Astrocyte of the spinal cord (primary cell): ENCODE results near the gene MTUS2.

ENCODE experiments used
- DNase-seq: peaks from one replicate; pipeline ENCODE4 v3.0.0; 2011; ENCODE audit warnings: low read depth, low spot score
- H3K4me3 ChIP-seq: 2 replicates; pipeline ENCODE4 v1.5.1; 2011; ENCODE audit warnings: low read depth, mild to moderate bottlenecking, low read length, moderate library complexity
- in situ Hi-C: cut with HindIII; loops from 2 replicates; pipeline ENCODE4 v1.10.0; 2017; ENCODE audit warnings: low sequenced_read_pairs
- TF ChIP-seq, protein P1 (sequence below): IDR thresholded peaks from 2 replicates; pipeline ENCODE4 v1.5.1; 2012; ENCODE audit warnings: low read depth, mild to moderate bottlenecking, low read length, inconsistent platforms

The MTUS2 gene

GRCh38 chr13:29294821-29295220 lies 474.7 kb downstream of the MTUS2 start:
- in situ Hi-C loops: no loop called here

GRCh38 chr13:29301027-29301426 lies 480.9 kb downstream of the MTUS2 start:
- DNase-seq: no peak
- H3K4me3 ChIP-seq: no peak overlapping the region
- in situ Hi-C loops: no loop called here
- TF ChIP-seq, protein P1, sequence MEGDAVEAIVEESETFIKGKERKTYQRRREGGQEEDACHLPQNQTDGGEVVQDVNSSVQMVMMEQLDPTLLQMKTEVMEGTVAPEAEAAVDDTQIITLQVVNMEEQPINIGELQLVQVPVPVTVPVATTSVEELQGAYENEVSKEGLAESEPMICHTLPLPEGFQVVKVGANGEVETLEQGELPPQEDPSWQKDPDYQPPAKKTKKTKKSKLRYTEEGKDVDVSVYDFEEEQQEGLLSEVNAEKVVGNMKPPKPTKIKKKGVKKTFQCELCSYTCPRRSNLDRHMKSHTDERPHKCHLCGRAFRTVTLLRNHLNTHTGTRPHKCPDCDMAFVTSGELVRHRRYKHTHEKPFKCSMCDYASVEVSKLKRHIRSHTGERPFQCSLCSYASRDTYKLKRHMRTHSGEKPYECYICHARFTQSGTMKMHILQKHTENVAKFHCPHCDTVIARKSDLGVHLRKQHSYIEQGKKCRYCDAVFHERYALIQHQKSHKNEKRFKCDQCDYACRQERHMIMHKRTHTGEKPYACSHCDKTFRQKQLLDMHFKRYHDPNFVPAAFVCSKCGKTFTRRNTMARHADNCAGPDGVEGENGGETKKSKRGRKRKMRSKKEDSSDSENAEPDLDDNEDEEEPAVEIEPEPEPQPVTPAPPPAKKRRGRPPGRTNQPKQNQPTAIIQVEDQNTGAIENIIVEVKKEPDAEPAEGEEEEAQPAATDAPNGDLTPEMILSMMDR: no peak

More at GRCh38 chr13:29294821-29295220, 474.7 kb downstream of the MTUS2 start:
- DNase-seq: no peak
- no peak overlapping the region for H3K4me3 ChIP-seq
- TF ChIP-seq, protein P1: no peak

- no peak overlapping the region for H3K4me3 ChIP-seq
- no peak for DNase-seq
- TF ChIP-seq, protein P1: no peak
- in situ Hi-C loops: no loop called here
Observed at GRCh38 chr13:29304148-29304547, 484.0 kb downstream of the MTUS2 start.

- no peak for DNase-seq
- H3K4me3 ChIP-seq: no peak overlapping the region
- TF ChIP-seq, protein P1: no peak
- in situ Hi-C loops: no loop called here
Observed at GRCh38 chr13:29310806-29311205, 490.7 kb downstream of the MTUS2 start.

DNA sequence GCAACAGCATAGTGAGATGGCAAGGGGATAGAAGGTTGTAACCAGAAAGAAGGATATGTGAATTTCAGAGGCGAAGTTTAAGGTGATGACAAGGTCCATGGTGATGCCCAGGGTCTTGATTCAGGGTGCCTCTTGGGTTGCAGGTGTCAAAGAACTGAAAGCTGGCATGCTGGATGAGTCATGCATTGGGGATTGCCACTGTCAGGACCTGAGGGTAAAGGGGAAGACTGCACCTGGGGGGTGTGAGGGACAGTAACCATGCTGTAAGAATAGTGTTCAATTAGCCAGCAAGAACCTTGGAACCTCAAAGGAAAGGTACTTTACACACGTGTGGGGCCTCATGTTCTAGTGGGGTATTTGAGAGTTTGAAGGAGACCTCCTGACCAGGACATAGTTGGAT lies 495.7 kb downstream of the MTUS2 start:
- TF ChIP-seq, protein P1: no peak
- in situ Hi-C loops: no loop called here
- no peak overlapping the region for H3K4me3 ChIP-seq
- no peak for DNase-seq

DNA sequence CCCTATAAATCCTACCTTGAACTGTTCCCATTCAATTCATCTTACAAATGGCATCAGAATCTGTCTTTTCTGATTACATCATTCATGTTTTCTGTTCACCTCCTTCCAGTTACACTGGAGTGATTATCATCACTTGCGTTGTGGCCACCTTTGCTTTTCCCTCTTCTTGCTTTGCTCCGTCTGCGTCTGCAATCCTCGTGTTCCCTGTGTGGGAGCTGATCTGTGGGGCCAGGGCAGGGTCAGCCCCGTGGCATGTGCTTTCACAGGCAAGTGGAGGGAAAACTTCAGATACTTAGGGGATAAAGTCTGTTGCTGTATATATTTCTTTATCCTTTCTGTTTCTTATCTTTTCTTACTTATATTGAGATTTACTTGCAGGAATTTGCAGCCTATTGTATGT lies 497.7 kb downstream of the MTUS2 start:
- DNase-seq: no peak
- H3K4me3 ChIP-seq: no peak overlapping the region
- in situ Hi-C loops: no loop called here
- TF ChIP-seq, protein P1: no peak

DNA sequence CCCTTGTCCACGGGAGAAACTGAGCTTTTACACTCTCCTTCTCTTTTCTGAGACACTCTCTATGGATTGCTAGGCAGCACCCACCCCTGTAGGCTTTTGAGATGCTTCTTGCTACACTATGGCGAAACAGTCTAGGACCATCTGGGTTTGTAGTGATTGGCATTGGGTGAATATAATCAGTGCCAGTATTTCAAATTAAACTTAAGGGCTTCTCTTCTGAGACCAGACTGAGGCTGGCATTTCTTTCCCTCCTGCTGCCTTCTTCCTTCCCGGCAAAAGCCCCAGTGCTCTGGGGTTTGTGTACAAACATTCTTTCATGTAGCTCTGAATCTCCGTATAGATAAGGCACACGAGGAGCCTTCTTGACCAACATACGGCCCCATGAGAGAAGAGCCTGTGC lies 498.6 kb downstream of the MTUS2 start:
- H3K4me3 ChIP-seq: no peak overlapping the region
- TF ChIP-seq, protein P1: no peak
- in situ Hi-C loops: no loop called here
- no peak for DNase-seq
